GM19238 (cell line): Measurements from ENCODE around the gene KLF1.
A peak's percentile ranks its signal among the peaks of the same experiment; 100 is the strongest.
"Not testable (repeated sequence)": the region's sequence is repeated elsewhere in the genome, so short reads cannot be mapped to it uniquely, and the experiment has no call there.

Source experiments
- DNase-seq: peaks from one replicate; pipeline ENCODE4 v3.0.0; 2011; ENCODE audit warnings: low spot score; ENCODE audit not compliant: insufficient read length

The KLF1 gene

GRCh38 chr19:12890787-12891552, 4.0 kb upstream of the KLF1 start, which contains the start of gene GCDH:
Gene GCDH (plus strand): TSS chr19:12891160. CDS start chr19:12891305, 145 bp downstream.
- DNase-seq = peak; percentile 97

GRCh38 chr19:12890299-12890786, 3.3 kb upstream of the KLF1 start:
- not testable (repeated sequence) for DNase-seq

GRCh38 chr19:12888006-12888603, 1.1 kb upstream of the KLF1 start:
- no peak for DNase-seq

- no peak for DNase-seq
Measured at GRCh38 chr19:12886651-12886968, 391 bp downstream of the KLF1 start.

- no peak for DNase-seq
Measured at GRCh38 chr19:12885749-12886650, 1.0 kb downstream of the KLF1 start.

GRCh38 chr19:12884926-12885748, 1.9 kb downstream of the KLF1 start:
- DNase-seq = peak; percentile 51

GRCh38 chr19:12884627-12884925, 2.4 kb downstream of the KLF1 start:
- DNase-seq = no peak

- DNase-seq = no peak
Measured at GRCh38 chr19:12884202-12884601, 2.8 kb downstream of the KLF1 start.

- DNase-seq = no peak
Measured at GRCh38 chr19:12882589-12882988, 4.4 kb downstream of the KLF1 start.

GRCh38 chr19:12881172-12881808, 5.7 kb downstream of the KLF1 start, which contains the start of gene DNASE2:
Gene DNASE2 (minus strand): TSS chr19:12881449. CDS start chr19:12881375, 74 bp downstream.
- DNase-seq = peak; percentile 100

GRCh38 chr19:12880551-12881171, 6.3 kb downstream of the KLF1 start:
- DNase-seq = peak; percentile 47

- no peak for DNase-seq
Measured at GRCh38 chr19:12875086-12875485, 11.9 kb downstream of the KLF1 start.

GRCh38 chr19:12873891-12874745, 12.9 kb downstream of the KLF1 start:
- DNase-seq = no peak

GRCh38 chr19:12872941-12873890, 13.8 kb downstream of the KLF1 start:
- DNase-seq = no peak

GRCh38 chr19:12872255-12872654, 14.7 kb downstream of the KLF1 start:
- no peak for DNase-seq

GRCh38 chr19:12871681-12872080, 15.3 kb downstream of the KLF1 start:
- DNase-seq = no peak

GRCh38 chr19:12868540-12869112, 18.4 kb downstream of the KLF1 start:
- peak; percentile 54 for DNase-seq
